GM12874 (cell line): ENCODE measurements around the gene PYCR2.

Experiments
- TF ChIP-seq, protein P1 (sequence below): IDR thresholded peaks from 2 replicates; pipeline ENCODE4 v1.5.1; 2011; ENCODE audit warnings: low read depth, mild to moderate bottlenecking, control low read depth, low read length, moderate library complexity; ENCODE audit not compliant: insufficient read depth

The PYCR2 gene

DNA sequence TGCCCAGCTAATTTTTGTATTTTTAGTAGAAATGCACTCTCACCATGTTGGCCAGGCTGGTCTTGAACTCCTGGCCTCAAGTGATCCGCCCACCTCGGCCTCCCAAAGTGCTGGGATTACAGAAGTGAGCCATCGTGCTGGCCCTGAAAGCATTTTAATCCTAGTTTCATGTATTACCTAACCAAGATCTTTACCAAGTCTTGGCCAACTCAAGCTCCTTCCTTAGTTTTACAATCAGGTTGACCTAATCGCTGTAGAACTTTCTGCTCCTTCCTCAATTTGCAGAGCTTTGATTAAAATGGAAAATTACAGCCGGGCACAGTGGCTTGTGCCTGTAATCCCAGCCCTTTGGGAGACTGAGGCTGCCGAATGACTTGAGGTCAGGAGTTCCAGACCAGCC is 38.7 kb downstream of the PYCR2 start:
- TF ChIP-seq, protein P1, sequence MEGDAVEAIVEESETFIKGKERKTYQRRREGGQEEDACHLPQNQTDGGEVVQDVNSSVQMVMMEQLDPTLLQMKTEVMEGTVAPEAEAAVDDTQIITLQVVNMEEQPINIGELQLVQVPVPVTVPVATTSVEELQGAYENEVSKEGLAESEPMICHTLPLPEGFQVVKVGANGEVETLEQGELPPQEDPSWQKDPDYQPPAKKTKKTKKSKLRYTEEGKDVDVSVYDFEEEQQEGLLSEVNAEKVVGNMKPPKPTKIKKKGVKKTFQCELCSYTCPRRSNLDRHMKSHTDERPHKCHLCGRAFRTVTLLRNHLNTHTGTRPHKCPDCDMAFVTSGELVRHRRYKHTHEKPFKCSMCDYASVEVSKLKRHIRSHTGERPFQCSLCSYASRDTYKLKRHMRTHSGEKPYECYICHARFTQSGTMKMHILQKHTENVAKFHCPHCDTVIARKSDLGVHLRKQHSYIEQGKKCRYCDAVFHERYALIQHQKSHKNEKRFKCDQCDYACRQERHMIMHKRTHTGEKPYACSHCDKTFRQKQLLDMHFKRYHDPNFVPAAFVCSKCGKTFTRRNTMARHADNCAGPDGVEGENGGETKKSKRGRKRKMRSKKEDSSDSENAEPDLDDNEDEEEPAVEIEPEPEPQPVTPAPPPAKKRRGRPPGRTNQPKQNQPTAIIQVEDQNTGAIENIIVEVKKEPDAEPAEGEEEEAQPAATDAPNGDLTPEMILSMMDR: no peak

DNA sequence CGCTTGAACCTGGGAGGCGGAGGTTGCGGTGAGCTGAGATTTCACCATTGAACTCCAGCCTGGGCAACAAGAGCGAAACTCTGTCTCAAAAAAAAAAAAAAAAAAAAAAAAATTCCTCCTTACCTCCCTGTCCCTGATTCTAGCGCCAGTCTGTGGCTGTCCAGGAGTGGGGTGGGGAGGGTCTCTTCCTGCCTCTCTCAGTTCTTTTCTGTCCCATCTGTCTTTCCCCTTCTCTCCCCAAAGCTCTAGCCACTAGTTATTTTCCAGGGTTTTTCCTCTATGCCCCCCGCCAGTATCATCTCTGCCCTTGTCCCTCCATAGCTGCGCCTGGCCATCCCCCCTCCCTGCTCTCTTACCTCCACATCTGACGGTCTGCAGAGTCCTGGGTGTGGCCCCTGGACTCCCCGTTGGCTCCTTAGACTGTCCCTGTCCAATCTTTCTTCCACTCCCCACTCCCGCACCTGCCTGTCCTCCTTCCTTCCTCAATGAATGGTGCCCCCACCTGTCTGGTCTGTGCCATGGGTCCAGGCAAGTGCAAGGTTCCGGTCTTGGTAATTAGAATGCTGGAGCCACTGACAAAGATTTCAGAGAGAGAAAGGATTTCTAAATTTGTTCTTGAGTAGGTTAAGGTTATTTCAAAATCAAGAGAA is 40.3 kb downstream of the PYCR2 start:
- TF ChIP-seq, protein P1: 0 out of 2 replicates have a peak, but pooled peaks have one; percentile 5

DNA sequence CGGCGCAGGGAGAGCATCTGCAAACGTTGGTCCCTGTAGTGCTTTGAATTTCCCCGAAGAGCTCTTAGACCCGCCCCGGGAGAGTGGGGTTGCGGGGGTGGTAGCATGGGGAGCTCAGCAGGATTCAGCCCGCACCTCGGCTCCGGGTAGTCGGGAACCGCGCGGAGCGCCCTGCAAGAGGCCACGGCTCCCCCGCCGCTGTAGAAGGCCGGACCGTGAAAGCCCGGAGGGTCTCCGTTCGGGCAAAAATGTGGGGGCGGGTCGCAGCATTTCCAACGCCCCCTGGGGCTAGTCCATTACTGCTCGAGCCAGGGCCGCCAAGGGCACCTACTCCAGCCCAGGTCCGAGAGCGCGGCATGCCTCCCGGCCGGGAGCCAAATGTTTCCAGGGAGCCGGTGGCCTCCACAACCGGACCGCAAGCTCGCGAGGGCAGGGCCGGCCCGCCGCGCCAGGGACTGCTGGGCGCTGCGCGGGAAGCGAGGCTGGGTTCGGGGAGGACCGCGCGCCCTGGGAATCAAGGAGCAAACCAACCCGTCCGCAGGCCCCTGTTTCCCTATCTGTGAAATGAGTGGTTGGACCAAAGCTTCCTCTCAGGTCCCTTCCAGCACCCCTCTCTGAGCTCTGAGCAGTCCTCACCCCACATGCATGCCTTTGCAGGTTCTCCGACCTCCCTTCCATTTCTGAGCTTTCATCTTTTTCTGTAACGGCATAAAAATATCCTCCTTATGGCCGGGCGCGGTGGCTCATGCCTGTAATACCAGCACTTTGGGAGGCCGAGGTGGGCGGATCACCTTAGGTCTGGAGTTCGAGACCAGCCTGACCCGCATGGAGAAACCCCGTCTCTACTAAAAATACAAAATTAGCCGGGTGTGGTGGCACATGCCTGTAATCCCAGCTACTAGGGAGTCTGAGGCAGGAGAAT is 41.1 kb downstream of the PYCR2 start:
- TF ChIP-seq, protein P1: no peak

DNA sequence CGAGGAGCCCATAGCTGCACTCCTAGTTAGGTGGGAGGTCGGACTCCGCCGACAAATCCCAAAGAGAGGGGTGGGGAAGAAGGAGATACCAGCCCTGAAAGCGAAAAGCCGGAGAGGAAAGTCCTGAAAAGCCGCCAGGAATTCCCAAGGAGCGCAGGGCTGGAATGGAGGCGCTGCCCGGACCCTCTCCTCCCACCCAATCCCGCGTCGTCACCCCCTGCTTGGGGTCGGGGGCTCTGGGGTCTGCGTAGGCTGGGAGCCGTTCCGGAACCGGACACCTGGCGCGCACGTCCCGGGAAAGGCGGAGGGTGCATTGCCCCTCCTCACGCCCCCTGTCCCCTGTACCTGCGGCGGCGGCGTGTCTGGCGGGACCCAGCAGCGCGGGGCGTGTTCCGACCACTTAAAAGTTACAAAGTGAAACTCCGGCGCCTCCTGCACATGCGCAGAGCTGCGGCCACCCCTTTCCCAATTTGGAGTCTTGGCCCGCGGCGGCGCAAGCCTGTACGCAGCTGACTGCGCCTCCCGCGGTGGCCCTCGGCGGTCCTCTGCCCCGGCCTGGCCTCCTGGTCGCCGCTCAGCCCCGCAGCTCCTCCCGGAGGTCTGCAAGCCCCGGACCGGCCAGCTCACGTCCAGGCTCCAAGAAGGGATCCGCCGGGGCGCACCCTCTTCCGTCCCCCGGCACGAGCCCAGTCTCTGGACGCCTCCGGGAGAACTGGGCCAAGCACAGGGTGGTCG is 41.9 kb downstream of the PYCR2 start, which contains the start of gene TMEM63A:
TMEM63A (minus strand) TSS at position 422 of the 735 bp plus-strand sequence. CDS start 4,800 bp downstream, outside the sequence.
- TF ChIP-seq, protein P1: peak; percentile 51

DNA sequence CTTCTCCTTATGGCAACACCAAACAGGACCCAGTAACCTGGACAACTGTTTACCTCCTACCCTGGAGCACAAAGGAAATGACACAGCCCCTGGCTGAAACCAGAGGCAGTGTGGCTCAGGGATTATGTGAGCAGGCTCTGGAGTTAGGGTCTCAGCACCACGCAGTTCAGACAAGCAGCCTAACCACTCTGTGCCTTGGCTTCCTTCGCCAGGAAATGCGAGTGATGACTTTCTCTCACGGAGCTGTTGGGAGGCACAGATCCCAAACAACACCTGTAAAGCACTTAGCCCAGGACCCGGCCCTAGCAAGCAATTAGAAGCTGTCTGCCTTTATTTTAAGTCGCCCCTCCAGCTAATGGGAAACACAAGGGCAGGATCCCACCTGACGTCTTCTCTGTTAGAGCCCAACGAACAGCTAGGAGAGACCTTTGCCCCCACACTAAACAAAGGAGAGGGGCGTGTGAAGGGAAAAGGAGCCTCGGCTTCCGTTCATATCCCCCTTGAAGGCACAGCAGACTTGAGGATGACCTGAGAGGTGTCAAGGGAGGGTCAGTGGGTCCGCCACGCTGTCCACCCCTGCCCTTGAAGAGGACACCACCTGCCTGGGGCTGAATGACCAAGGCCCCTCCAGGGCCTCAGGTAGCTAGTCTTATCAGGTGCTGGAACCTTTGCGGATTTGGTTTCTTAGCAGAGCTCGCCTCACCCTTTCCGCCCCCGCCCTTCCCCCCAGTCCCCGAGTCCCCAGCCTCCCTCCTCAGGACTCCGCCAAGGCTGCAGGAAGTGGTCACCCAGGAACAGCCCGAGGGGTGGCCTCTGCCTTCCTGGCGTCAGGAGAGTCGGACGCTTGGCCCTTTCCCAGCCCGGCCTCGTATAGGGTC is 42.7 kb downstream of the PYCR2 start:
- TF ChIP-seq, protein P1: no peak

DNA sequence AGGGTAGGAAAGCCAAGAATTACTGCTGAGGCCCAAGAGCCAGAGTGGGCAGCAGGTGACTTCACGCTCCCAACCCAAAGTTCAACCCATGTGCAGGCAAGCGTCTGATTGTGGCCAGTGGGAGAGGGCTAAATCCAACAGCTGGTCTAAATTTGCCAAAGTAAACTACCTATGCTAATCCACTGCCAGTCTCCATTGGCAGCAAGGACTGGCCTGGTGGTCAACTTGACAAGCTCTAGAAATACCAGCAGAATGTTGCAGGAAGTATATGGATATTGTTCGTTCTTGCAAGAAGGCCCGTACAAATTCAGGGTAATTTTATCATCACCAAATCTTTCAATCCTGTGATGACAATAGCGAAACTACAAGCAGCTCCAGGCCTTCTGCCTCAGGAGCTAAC is 43.4 kb downstream of the PYCR2 start:
- TF ChIP-seq, protein P1: no peak
